HepG2 (cell line): ENCODE measurements around the gene REEP6. TPM values are rescaled to one million over a fixed set of nuclear protein-coding genes. Genes with fewer than 3 reads are reported as not detected.
A peak's percentile ranks its signal among the peaks of the same experiment; 100 is the strongest.

Source experiments
- CENPT ChIP-seq: sonication (generic); formaldehyde crosslinking; IDR thresholded peaks from 2 replicates; pipeline ENCODE4 v1.8.0; 2022; ENCODE audit warnings: low read depth, mild to moderate bottlenecking, moderate library complexity, missing genetic modification reagents
- FOSL1 ChIP-seq: sonication (generic); formaldehyde crosslinking; IDR thresholded peaks from 2 replicates; pipeline ENCODE4 v1.9.0; 2021; ENCODE audit warnings: missing genetic modification reagents, borderline replicate concordance
- KIAA2018 ChIP-seq: sonication (generic); formaldehyde crosslinking; IDR thresholded peaks from 2 replicates; pipeline ENCODE4 v1.5.0; 2020; ENCODE audit warnings: mild to moderate bottlenecking, missing genetic modification reagents, borderline replicate concordance
- KMT2B ChIP-seq: IDR thresholded peaks from 2 replicates; pipeline ENCODE4 v1.6.1; 2016; ENCODE audit warnings: missing genetic modification reagents, missing compliant biosample characterization
- MEIS1 ChIP-seq: sonication (generic); formaldehyde crosslinking; IDR thresholded peaks from 2 replicates; pipeline ENCODE4 v1.9.0; 2021; ENCODE audit warnings: mild to moderate bottlenecking, missing genetic modification reagents, moderate library complexity, borderline replicate concordance
- MTF1 ChIP-seq: sonication (generic); formaldehyde crosslinking; IDR thresholded peaks from 2 replicates; pipeline ENCODE4 v1.5.0; 2020; ENCODE audit warnings: missing genetic modification reagents
- NR2F1 ChIP-seq, 2 experiments: fragments of 450-650 bp in 1 of 2; formaldehyde crosslinking in 1 of 2; IDR thresholded peaks; 2 replicates each; pipeline versions ENCODE4 v1.5.0 to v1.6.1; 2016 to 2020; ENCODE audit warnings: mild to moderate bottlenecking in 1 of 2, missing compliant biosample characterization in 1 of 2, missing genetic modification reagents in 1 of 2, moderate library complexity in 1 of 2
- PCBP1 ChIP-seq: fragments of 200-400 bp; formaldehyde crosslinking; IDR thresholded peaks from 2 replicates; pipeline ENCODE4 v1.6.1; 2017; ENCODE audit warnings: mild to moderate bottlenecking, low read depth, low read length, borderline replicate concordance
- PLRG1 ChIP-seq: fragments of 450-650 bp; conservative IDR thresholded peaks from 2 replicates; pipeline ENCODE4 v1.6.1; 2016
- TAF15 ChIP-seq: fragments of 200-400 bp; formaldehyde crosslinking; IDR thresholded peaks from one replicate; pipeline ENCODE4 v1.6.1; 2018; ENCODE audit warnings: mild to moderate bottlenecking, low read depth, low read length; ENCODE audit not compliant: poor library complexity, severe bottlenecking
- U2AF2 ChIP-seq: fragments of 200-400 bp; formaldehyde crosslinking; IDR thresholded peaks from 2 replicates; pipeline ENCODE4 v1.6.1; 2017; ENCODE audit warnings: low read depth, mild to moderate bottlenecking, low read length
- ZFP62 ChIP-seq: sonication (generic); formaldehyde crosslinking; IDR thresholded peaks from 2 replicates; pipeline ENCODE4 v1.4.0; 2020; ENCODE audit warnings: missing genetic modification reagents
- ZNF367 ChIP-seq: sonication (generic); formaldehyde crosslinking; IDR thresholded peaks from 2 replicates; pipeline ENCODE4 v1.4.0; 2020; ENCODE audit warnings: missing genetic modification reagents, borderline replicate concordance
- ZNF468 ChIP-seq: sonication (generic); formaldehyde crosslinking; IDR thresholded peaks from 2 replicates; pipeline ENCODE4 v1.8.0; 2022; ENCODE audit warnings: mild to moderate bottlenecking, moderate library complexity, missing genetic modification reagents
- ZNF674 ChIP-seq: sonication (generic); formaldehyde crosslinking; IDR thresholded peaks from 2 replicates; pipeline ENCODE4 v1.5.0; 2020; ENCODE audit warnings: low read depth, mild to moderate bottlenecking, missing genetic modification reagents
- ZNF678 ChIP-seq: sonication (generic); formaldehyde crosslinking; IDR thresholded peaks from 2 replicates; pipeline ENCODE4 v1.4.0; 2020; ENCODE audit warnings: mild to moderate bottlenecking, missing genetic modification reagents
- ZNF740 ChIP-seq: sonication (generic); formaldehyde crosslinking; IDR thresholded peaks from 2 replicates; pipeline ENCODE4 v1.4.0; 2020; ENCODE audit warnings: missing genetic modification reagents
- ZNF772 ChIP-seq: sonication (generic); formaldehyde crosslinking; IDR thresholded peaks from 2 replicates; pipeline ENCODE4 v1.5.0; 2020; ENCODE audit warnings: mild to moderate bottlenecking, missing genetic modification reagents
- ZNF800 ChIP-seq: sonication (generic); formaldehyde crosslinking; IDR thresholded peaks from 2 replicates; pipeline ENCODE4 v1.4.0; 2020; ENCODE audit warnings: missing genetic modification reagents
- ZSCAN12 ChIP-seq: sonication (generic); formaldehyde crosslinking; IDR thresholded peaks from 2 replicates; pipeline ENCODE4 v1.9.0; 2021; ENCODE audit warnings: mild to moderate bottlenecking, missing genetic modification reagents
- polyA plus RNA-seq, 8 experiments: library from polyadenylated mRNA; depleted of rRNA in 3 of 8; stranded (reverse) in 7 of 8; unstranded in 1 of 8; fragments of >200 nt; fragmentation: Illumina TruSeq in 4 of 8; extraction: Trizol in 4 of 8; gene quantifications; 2 replicates each; pipeline versions ENCODE4 v1.2.1 to v1.2.3, GENCODE V29; 2011 to 2016; ENCODE audit warnings: low read depth in 4 of 8, missing spikeins in 1 of 8, mixed read lengths in 1 of 8; ENCODE audit not compliant: insufficient read depth in 1 of 8
- total RNA-seq, 5 experiments: library from RNA; depleted of rRNA; stranded (reverse); fragments of >200 nt; fragmentation: Illumina TruSeq; extraction: Trizol; gene quantifications; 2 replicates each; pipeline ENCODE4 v1.2.3, GENCODE V29; 2016; ENCODE audit warnings: low read depth in 1 of 5

The REEP6 gene
- total and polyA plus RNA-seq, 2 of the 13 experiments (the other 11 are each of a cell fraction or from before 2014, with no cell fraction given): 10.0 to 28.8 TPM

GRCh38 chr19:1445185-1445931 is 45.6 kb upstream of the REEP6 start (continued):
- TF ChIP-seq KIAA2018 (no peak), MEIS1 (CRISPR knock-in tag) (no peak; the same call in 1 of the 2 replicates), ZNF772 (CRISPR knock-in tag) (no peak), ZNF468 (no peak), KMT2B (CRISPR knock-in tag) (no peak), PLRG1 (no peak), CENPT (CRISPR knock-in tag) (no peak), ZNF674 (CRISPR knock-in tag) (no peak), FOSL1 (CRISPR knock-in tag) (peak; percentile 78; the same call in 1 of the 2 replicates), PCBP1 (no peak), ZNF740 (CRISPR knock-in tag) (0 out of 2 replicates have a peak, but pooled peaks have one; percentile 43), TAF15 (no peak), U2AF2 (no peak), ZNF800 (CRISPR knock-in tag) (0 out of 2 replicates have a peak, but pooled peaks have one; percentile 36), MTF1 (CRISPR knock-in tag) (no peak), ZFP62 (no peak), ZSCAN12 (no peak), ZNF367 (CRISPR knock-in tag) (no peak), NR2F1 (CRISPR knock-in tag; IDR thresholded peaks at IDR 0.05) (no peak), ZNF678 (no peak)
